GM23338 (cell line): ENCODE results near the gene JMJD1C. TPM values are rescaled to one million over a fixed set of nuclear protein-coding genes. Genes with fewer than 3 reads are reported as not detected.
A peak's percentile ranks its signal among the peaks of the same experiment; 100 is the strongest.

Experiments
- ATAC-seq: fragments of 200-7000 bp; cut with Tn5 transposase; 3 replicates; pipeline ENCODE4 v1.9.1; 2020
- DNase-seq: peaks from one replicate; pipeline ENCODE4 v3.0.0-alpha.2; 2015; ENCODE audit warnings: low spot score
- H2AFZ ChIP-seq: fragments of 200-600 bp; sonication (generic); 2 replicates; pipeline ENCODE4 v1.8.0; 2016; ENCODE audit warnings: antibody characterized with exemption, mild to moderate bottlenecking, moderate library complexity
- H3F3A ChIP-seq: fragments of 200-600 bp; sonication (generic); replicated peaks from 2 replicates; pipeline ENCODE4 v1.8.0; 2017; ENCODE audit warnings: antibody characterized with exemption, mixed run types, low read depth
- H3K27ac ChIP-seq: fragments of 200-600 bp; sonication (generic); 2 replicates; pipeline ENCODE4 v1.6.1; 2016; ENCODE audit warnings: low read depth
- H3K27me3 ChIP-seq: fragments of 200-600 bp; sonication (generic); 2 replicates; pipeline ENCODE4 v1.8.0; 2016; ENCODE audit warnings: mild to moderate bottlenecking, mixed run types, moderate library complexity; ENCODE audit not compliant: insufficient read depth
- H3K36me3 ChIP-seq: fragments of 200-600 bp; sonication (generic); 2 replicates; pipeline ENCODE4 v1.8.0; 2016; ENCODE audit warnings: mild to moderate bottlenecking; ENCODE audit not compliant: insufficient read depth
- H3K4me1 ChIP-seq: fragments of 200-600 bp; sonication (generic); 2 replicates; pipeline ENCODE4 v1.8.0; 2016; ENCODE audit warnings: mild to moderate bottlenecking, moderate library complexity; ENCODE audit not compliant: insufficient read depth
- H3K4me2 ChIP-seq: fragments of 200-600 bp; sonication (generic); 2 replicates; pipeline ENCODE4 v1.7.1; 2017; ENCODE audit warnings: mixed run types
- H3K4me3 ChIP-seq: fragments of 200-600 bp; sonication (generic); 2 replicates; pipeline ENCODE4 v1.6.1; 2016; ENCODE audit warnings: mixed run types
- H3K79me2 ChIP-seq: fragments of 200-600 bp; sonication (generic); replicated peaks from 2 replicates; pipeline ENCODE4 v1.8.0; 2017; ENCODE audit warnings: mild to moderate bottlenecking; ENCODE audit not compliant: insufficient read depth
- H3K9me2 ChIP-seq: fragments of 200-600 bp; sonication (generic); 2 replicates; pipeline ENCODE4 v1.8.0; 2017; ENCODE audit not compliant: insufficient read depth
- H4K20me1 ChIP-seq: fragments of 200-600 bp; sonication (generic); replicated peaks from 2 replicates; pipeline ENCODE4 v1.8.0; 2017; ENCODE audit warnings: mild to moderate bottlenecking; ENCODE audit not compliant: insufficient read depth
- H3K27ac Mint-ChIP-seq: 2 replicates; pipeline ENCODE4 v1.8.0; 2020; ENCODE audit warnings: inconsistent platforms, mild to moderate bottlenecking, moderate library complexity, mixed read lengths
- H3K27me3 Mint-ChIP-seq: 3 replicates; pipeline ENCODE4 v1.8.0; 2022; ENCODE audit warnings: low read depth, mild to moderate bottlenecking, moderate library complexity, mixed read lengths, inconsistent platforms; ENCODE audit not compliant: insufficient read depth, poor library complexity
- H3K36me3 Mint-ChIP-seq: 3 replicates; pipeline ENCODE4 v1.8.0; 2021; ENCODE audit warnings: low read depth, mild to moderate bottlenecking, inconsistent platforms, moderate library complexity, mixed read lengths
- H3K4me1 Mint-ChIP-seq: 3 replicates; pipeline ENCODE4 v1.8.0; 2020; ENCODE audit warnings: mild to moderate bottlenecking, inconsistent platforms, mixed read lengths
- H3K4me3 Mint-ChIP-seq: 3 replicates; pipeline ENCODE4 v1.8.0; 2021; ENCODE audit warnings: moderate library complexity, mild to moderate bottlenecking, inconsistent platforms, mixed read lengths
- H3K9me3 Mint-ChIP-seq: 3 replicates; pipeline ENCODE4 v1.8.0; 2020; ENCODE audit warnings: moderate library complexity, mild to moderate bottlenecking, inconsistent platforms, mixed read lengths
- CREB1 ChIP-seq: fragments of 250-450 bp; sonication (Bioruptor Pico); IDR thresholded peaks from 2 replicates; pipeline ENCODE4 v1.5.0; 2020; ENCODE audit warnings: low read depth, mild to moderate bottlenecking, moderate library complexity
- EZH2phosphoT487 ChIP-seq: fragments of 200-600 bp; sonication (generic); IDR thresholded peaks from one replicate; pipeline ENCODE4 v1.8.1; 2018; ENCODE audit warnings: antibody characterized with exemption; ENCODE audit not compliant: unreplicated experiment
- JUNB ChIP-seq: IDR thresholded peaks from one replicate; pipeline ENCODE4 v1.6.1; 2016; ENCODE audit warnings: antibody characterized with exemption; ENCODE audit not compliant: unreplicated experiment
- NANOG ChIP-seq: IDR thresholded peaks from 2 replicates; pipeline ENCODE4 v1.6.1; 2016; ENCODE audit warnings: antibody characterized with exemption, borderline replicate concordance
- STAT1 ChIP-seq: IDR thresholded peaks from one replicate; pipeline ENCODE4 v1.6.1; 2016; ENCODE audit warnings: antibody characterized with exemption; ENCODE audit not compliant: unreplicated experiment
- polyA plus RNA-seq: library from polyadenylated mRNA; unstranded; fragments of >200 nt; fragmentation: Nextera tagmentation; extraction: Ambion mirVana; gene quantifications from 2 replicates; pipeline ENCODE4 v1.2.1, GENCODE V29; 2016
- total RNA-seq: library from RNA; depleted of rRNA; stranded (reverse); fragments of >200 nt; shearing (Covaris generic); gene quantifications from 2 replicates; pipeline ENCODE4 v1.2.3, GENCODE V29; 2014
- TF ChIP-seq, protein P1 (sequence below): IDR thresholded peaks from 2 replicates; pipeline ENCODE4 v1.6.1; 2016; ENCODE audit warnings: antibody characterized with exemption
- TF ChIP-seq, protein P2 (sequence below): IDR thresholded peaks from one replicate; pipeline ENCODE4 v1.6.1; 2018; ENCODE audit warnings: antibody characterized with exemption; ENCODE audit not compliant: unreplicated experiment
- TF ChIP-seq, protein P3 (sequence below), 2 experiments: fragments of 200-600 bp in 1 of 2; sonication (generic) in 1 of 2; conservative IDR thresholded peaks; 2 replicates each; pipeline versions ENCODE4 v1.5.1 to v1.6.1; 2016 to 2017; ENCODE audit warnings: antibody characterized with exemption in 2 of 2, low read depth in 2 of 2, mild to moderate bottlenecking in 2 of 2, moderate library complexity in 1 of 2
- TF ChIP-seq, protein P4 (sequence below): fragments of 250-450 bp; sonication (Bioruptor Pico); IDR thresholded peaks from 2 replicates; pipeline ENCODE4 v1.5.0; 2020; ENCODE audit warnings: mild to moderate bottlenecking, moderate library complexity

The JMJD1C gene
- total and polyA plus RNA-seq, 2 experiments from 2014 or later, result 333 to 435 TPM

DNA sequence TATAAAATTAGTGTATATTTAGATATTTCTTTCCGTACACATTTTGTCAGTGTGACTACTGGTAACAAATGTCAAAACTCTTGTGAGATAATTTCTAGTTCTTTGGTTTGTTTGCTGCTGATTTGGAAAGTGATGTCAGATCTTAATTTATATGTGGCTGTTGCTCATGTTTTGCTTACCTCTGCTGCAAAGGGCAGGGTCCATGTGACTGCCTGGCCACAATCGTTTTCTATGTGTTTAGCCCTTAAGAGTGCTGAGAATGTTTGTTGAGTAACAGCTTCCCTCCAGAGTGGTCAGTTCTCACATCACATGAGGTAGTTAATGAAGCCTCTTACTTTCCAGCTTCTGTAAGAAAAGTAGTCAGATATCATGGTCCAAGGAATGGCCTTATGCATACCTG, 328.5 kb downstream of the JMJD1C start (continued):
- TF ChIP-seq, protein P1, sequence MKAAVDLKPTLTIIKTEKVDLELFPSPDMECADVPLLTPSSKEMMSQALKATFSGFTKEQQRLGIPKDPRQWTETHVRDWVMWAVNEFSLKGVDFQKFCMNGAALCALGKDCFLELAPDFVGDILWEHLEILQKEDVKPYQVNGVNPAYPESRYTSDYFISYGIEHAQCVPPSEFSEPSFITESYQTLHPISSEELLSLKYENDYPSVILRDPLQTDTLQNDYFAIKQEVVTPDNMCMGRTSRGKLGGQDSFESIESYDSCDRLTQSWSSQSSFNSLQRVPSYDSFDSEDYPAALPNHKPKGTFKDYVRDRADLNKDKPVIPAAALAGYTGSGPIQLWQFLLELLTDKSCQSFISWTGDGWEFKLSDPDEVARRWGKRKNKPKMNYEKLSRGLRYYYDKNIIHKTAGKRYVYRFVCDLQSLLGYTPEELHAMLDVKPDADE, result no peak
- TF ChIP-seq JUNB, result no peak
- TF ChIP-seq CREB1 (CRISPR knock-in tag), result no peak

DNA sequence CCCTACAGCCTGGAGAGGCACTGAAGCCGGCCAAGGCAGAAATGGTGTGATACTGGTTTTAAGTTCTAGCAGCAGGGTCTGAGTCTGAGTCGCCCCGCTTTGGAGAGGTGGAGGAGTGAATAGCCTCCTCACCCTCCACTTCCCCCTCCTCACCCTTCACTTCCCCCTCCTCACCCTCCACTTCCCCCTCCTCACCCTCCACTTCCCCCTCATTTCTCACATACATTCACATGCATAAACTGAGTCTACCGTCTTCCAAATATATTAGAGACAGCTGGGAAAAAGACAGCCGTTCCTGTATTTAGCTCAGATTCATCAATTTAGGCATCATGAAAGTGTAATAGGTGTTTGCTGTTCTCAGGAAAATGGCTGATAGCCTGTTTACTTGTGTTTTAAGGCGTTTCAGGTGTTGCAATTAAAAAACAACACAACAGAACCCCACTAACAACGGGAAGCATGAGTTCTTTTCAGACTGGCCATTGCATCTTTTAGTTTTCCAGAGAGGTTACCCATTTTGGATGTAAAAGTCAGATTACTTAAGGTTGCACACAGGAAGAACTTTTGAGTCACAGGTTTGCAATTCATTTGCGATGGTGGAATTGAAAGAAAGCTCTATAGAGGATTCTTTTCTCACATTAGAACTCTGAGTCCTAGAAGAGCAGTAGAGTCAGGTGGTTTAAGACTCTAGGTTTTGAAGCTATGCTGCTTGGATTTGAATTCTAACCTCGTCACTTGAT, 331.8 kb downstream of the JMJD1C start:
- ATAC-seq (peak; percentile 53; the same call in 2 of the 3 replicates), DNase-seq (peak; percentile 36)
- Mint-ChIP-seq H3K9me3 (peaks cover 23% of the 10 kb centered on the region), H3K4me1 (peaks cover 15% of the 10 kb centered on the region), H3K27me3 (peaks cover 4% of the 10 kb centered on the region), H3K36me3 (peaks cover 21% of the 10 kb centered on the region), H3K27ac (peak overlapping the region; percentile 86), H3K4me3 (peak overlapping the region; percentile 87)
- Histone ChIP-seq H3K36me3 (no peaks in the 10 kb centered on the region), H3K4me2 (peak overlapping the region; percentile 86), H4K20me1 (peaks cover 3% of the 10 kb centered on the region; the same call in 1 of the 2 replicates), H3K4me3 (peak overlapping the region; percentile 89), H3K27me3 (no peaks in the 10 kb centered on the region), H3F3A (no peaks in the 10 kb centered on the region), H3K79me2 (peaks cover 54% of the 10 kb centered on the region), H3K27ac (peak overlapping the region; percentile 88), H3K4me1 (peaks cover 16% of the 10 kb centered on the region), H3K9me2 (peaks cover 18% of the 10 kb centered on the region), H2AFZ (no peak overlapping the region)
- TF ChIP-seq STAT1, result no peak
- TF ChIP-seq, protein P2, sequence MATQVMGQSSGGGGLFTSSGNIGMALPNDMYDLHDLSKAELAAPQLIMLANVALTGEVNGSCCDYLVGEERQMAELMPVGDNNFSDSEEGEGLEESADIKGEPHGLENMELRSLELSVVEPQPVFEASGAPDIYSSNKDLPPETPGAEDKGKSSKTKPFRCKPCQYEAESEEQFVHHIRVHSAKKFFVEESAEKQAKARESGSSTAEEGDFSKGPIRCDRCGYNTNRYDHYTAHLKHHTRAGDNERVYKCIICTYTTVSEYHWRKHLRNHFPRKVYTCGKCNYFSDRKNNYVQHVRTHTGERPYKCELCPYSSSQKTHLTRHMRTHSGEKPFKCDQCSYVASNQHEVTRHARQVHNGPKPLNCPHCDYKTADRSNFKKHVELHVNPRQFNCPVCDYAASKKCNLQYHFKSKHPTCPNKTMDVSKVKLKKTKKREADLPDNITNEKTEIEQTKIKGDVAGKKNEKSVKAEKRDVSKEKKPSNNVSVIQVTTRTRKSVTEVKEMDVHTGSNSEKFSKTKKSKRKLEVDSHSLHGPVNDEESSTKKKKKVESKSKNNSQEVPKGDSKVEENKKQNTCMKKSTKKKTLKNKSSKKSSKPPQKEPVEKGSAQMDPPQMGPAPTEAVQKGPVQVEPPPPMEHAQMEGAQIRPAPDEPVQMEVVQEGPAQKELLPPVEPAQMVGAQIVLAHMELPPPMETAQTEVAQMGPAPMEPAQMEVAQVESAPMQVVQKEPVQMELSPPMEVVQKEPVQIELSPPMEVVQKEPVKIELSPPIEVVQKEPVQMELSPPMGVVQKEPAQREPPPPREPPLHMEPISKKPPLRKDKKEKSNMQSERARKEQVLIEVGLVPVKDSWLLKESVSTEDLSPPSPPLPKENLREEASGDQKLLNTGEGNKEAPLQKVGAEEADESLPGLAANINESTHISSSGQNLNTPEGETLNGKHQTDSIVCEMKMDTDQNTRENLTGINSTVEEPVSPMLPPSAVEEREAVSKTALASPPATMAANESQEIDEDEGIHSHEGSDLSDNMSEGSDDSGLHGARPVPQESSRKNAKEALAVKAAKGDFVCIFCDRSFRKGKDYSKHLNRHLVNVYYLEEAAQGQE, result no peak
- TF ChIP-seq EZH2phosphoT487, result no peak
- TF ChIP-seq, protein P1, result no peak
- TF ChIP-seq NANOG, result no peak
- TF ChIP-seq JUNB, result no peak
- TF ChIP-seq, protein P3, sequence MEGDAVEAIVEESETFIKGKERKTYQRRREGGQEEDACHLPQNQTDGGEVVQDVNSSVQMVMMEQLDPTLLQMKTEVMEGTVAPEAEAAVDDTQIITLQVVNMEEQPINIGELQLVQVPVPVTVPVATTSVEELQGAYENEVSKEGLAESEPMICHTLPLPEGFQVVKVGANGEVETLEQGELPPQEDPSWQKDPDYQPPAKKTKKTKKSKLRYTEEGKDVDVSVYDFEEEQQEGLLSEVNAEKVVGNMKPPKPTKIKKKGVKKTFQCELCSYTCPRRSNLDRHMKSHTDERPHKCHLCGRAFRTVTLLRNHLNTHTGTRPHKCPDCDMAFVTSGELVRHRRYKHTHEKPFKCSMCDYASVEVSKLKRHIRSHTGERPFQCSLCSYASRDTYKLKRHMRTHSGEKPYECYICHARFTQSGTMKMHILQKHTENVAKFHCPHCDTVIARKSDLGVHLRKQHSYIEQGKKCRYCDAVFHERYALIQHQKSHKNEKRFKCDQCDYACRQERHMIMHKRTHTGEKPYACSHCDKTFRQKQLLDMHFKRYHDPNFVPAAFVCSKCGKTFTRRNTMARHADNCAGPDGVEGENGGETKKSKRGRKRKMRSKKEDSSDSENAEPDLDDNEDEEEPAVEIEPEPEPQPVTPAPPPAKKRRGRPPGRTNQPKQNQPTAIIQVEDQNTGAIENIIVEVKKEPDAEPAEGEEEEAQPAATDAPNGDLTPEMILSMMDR (conservative IDR thresholded peaks at IDR 0.05; ENCODE audit: low read depth in 2 of 2), result no peak
- TF ChIP-seq, protein P4, sequence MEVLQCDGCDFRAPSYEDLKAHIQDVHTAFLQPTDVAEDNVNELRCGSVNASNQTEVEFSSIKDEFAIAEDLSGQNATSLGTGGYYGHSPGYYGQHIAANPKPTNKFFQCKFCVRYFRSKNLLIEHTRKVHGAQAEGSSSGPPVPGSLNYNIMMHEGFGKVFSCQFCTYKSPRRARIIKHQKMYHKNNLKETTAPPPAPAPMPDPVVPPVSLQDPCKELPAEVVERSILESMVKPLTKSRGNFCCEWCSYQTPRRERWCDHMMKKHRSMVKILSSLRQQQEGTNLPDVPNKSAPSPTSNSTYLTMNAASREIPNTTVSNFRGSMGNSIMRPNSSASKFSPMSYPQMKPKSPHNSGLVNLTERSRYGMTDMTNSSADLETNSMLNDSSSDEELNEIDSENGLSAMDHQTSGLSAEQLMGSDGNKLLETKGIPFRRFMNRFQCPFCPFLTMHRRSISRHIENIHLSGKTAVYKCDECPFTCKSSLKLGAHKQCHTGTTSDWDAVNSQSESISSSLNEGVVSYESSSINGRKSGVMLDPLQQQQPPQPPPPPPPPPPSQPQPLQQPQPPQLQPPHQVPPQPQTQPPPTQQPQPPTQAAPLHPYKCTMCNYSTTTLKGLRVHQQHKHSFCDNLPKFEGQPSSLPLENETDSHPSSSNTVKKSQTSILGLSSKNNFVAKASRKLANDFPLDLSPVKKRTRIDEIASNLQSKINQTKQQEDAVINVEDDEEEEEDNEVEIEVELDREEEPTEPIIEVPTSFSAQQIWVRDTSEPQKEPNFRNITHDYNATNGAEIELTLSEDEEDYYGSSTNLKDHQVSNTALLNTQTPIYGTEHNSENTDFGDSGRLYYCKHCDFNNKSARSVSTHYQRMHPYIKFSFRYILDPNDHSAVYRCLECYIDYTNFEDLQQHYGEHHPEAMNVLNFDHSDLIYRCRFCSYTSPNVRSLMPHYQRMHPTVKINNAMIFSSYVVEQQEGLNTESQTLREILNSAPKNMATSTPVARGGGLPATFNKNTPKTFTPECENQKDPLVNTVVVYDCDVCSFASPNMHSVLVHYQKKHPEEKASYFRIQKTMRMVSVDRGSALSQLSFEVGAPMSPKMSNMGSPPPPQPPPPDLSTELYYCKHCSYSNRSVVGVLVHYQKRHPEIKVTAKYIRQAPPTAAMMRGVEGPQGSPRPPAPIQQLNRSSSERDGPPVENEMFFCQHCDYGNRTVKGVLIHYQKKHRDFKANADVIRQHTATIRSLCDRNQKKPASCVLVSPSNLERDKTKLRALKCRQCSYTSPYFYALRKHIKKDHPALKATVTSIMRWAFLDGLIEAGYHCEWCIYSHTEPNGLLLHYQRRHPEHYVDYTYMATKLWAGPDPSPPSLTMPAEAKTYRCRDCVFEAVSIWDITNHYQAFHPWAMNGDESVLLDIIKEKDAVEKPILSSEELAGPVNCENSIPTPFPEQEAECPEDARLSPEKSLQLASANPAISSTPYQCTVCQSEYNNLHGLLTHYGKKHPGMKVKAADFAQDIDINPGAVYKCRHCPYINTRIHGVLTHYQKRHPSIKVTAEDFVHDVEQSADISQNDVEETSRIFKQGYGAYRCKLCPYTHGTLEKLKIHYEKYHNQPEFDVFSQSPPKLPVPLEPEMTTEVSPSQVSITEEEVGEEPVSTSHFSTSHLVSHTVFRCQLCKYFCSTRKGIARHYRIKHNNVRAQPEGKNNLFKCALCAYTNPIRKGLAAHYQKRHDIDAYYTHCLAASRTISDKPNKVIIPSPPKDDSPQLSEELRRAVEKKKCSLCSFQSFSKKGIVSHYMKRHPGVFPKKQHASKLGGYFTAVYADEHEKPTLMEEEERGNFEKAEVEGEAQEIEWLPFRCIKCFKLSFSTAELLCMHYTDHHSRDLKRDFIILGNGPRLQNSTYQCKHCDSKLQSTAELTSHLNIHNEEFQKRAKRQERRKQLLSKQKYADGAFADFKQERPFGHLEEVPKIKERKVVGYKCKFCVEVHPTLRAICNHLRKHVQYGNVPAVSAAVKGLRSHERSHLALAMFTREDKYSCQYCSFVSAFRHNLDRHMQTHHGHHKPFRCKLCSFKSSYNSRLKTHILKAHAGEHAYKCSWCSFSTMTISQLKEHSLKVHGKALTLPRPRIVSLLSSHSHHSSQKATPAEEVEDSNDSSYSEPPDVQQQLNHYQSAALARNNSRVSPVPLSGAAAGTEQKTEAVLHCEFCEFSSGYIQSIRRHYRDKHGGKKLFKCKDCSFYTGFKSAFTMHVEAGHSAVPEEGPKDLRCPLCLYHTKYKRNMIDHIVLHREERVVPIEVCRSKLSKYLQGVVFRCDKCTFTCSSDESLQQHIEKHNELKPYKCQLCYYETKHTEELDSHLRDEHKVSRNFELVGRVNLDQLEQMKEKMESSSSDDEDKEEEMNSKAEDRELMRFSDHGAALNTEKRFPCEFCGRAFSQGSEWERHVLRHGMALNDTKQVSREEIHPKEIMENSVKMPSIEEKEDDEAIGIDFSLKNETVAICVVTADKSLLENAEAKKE (CRISPR knock-in tag), result no peak
